Erythroblast (primary cell): ENCODE results near the gene COX14.

Experiments
- GATA1 ChIP-seq: IDR thresholded peaks from 2 replicates; pipeline ENCODE4 v1.6.1; 2011; ENCODE audit warnings: low read depth, mild to moderate bottlenecking, control low read depth, low read length, moderate library complexity
- POLR2A ChIP-seq: IDR thresholded peaks from 2 replicates; pipeline ENCODE4 v1.6.1; 2011; ENCODE audit warnings: mild to moderate bottlenecking, low read length

- TF ChIP-seq POLR2A (peak; percentile 66), GATA1 (no peak)
Observed at GRCh38 chr12:50167049-50167828, 55.2 kb downstream of the COX14 start, which contains the start of gene CERS5.
